Epithelial cell of proximal tubule (primary cell): ENCODE measurements around the gene RPEL1. TPM values are rescaled to one million over a fixed set of nuclear protein-coding genes. Genes with fewer than 3 reads are reported as not detected.

Experiments
- DNase-seq: peaks from one replicate; pipeline ENCODE4 v3.0.0-alpha.2; 2011; ENCODE audit warnings: low read depth
- H3K4me3 ChIP-seq: 2 replicates; pipeline ENCODE4 v1.5.1; 2011; ENCODE audit warnings: low read depth, mild to moderate bottlenecking, low read length
- total RNA-seq: library from RNA; depleted of rRNA; stranded (reverse); fragments of >200 nt; gene quantifications from 2 replicates; pipeline ENCODE4 v1.2.3, GENCODE V29; 2015
- TF ChIP-seq, protein P1 (sequence below): conservative IDR thresholded peaks from 2 replicates; pipeline ENCODE4 v1.5.1; 2012; ENCODE audit warnings: low read depth, mild to moderate bottlenecking, low read length

Gene RPEL1
- total RNA-seq, 1 donor from 2014 or later: 0.06 TPM

DNA sequence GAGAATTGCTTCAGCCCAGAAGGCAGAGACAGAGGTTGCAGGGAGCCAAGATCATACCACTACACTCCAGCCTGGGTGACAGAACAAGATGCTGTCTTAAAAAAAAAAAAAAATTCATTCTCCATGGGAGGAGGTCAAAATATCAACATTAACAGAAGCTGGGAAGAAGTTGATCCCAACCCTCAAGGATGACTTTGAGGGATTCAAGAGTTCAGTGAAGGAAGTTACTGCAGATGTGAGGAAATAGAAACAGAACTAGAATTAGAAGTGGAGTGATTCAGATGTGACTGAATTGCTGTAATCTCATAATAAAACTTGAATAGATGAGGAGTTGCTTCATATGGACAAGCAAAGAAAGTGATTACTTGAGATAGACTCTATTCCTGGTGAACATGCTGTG is 19.7 kb upstream of the RPEL1 start:
- H3K4me3 ChIP-seq: no peak overlapping the region
- no peak for DNase-seq
- TF ChIP-seq, protein P1, sequence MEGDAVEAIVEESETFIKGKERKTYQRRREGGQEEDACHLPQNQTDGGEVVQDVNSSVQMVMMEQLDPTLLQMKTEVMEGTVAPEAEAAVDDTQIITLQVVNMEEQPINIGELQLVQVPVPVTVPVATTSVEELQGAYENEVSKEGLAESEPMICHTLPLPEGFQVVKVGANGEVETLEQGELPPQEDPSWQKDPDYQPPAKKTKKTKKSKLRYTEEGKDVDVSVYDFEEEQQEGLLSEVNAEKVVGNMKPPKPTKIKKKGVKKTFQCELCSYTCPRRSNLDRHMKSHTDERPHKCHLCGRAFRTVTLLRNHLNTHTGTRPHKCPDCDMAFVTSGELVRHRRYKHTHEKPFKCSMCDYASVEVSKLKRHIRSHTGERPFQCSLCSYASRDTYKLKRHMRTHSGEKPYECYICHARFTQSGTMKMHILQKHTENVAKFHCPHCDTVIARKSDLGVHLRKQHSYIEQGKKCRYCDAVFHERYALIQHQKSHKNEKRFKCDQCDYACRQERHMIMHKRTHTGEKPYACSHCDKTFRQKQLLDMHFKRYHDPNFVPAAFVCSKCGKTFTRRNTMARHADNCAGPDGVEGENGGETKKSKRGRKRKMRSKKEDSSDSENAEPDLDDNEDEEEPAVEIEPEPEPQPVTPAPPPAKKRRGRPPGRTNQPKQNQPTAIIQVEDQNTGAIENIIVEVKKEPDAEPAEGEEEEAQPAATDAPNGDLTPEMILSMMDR: no peak

DNA sequence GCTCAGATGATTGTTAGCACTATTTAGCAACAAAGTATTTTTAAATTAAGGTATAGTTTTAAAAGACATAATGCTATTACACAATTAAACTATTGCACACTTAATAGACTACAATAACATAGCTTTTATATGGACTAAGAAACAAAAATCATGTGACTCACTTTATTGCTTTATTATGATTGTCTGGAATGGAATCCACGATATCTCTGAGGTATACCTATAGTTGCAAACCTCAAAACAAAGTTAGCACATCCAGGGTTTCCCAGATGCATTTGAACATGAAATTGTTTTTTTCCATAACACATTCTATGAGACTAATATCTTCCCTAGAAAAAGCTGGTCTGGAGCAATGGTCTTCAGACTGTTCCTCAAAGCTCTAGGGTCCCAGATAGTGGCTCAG is 18.3 kb upstream of the RPEL1 start:
- TF ChIP-seq, protein P1: no peak

DNA sequence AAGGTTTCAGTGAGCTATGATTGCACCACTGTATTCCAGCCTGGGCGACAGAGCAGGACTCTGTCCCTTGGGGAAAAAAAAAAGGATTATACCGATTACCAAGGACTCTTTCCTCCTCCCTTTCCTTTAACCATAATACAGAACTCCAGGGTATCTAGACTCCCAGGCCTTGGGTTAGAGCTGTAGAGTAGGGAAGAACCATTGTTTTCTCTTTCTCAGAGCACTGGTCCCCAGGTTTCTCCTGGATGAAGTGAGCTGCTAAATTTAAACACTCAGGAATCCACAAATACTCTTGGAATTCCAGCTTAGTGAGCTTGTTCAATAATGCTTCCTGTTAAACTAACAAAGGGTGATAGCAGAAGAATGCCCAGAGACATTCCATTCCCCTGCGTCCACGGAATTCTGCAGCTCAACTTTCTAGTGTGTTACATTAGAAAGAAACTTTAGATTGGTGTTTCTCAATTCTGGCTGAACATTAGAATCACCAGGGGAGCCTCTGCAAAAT is 14.6 kb upstream of the RPEL1 start:
- TF ChIP-seq, protein P1: no peak
- H3K4me3 ChIP-seq: no peak overlapping the region
- DNase-seq: peak; percentile 94

More for the DNA sequence above, 18.3 kb upstream of the RPEL1 start:
- H3K4me3 ChIP-seq: no peak overlapping the region
- DNase-seq: no peak

DNA sequence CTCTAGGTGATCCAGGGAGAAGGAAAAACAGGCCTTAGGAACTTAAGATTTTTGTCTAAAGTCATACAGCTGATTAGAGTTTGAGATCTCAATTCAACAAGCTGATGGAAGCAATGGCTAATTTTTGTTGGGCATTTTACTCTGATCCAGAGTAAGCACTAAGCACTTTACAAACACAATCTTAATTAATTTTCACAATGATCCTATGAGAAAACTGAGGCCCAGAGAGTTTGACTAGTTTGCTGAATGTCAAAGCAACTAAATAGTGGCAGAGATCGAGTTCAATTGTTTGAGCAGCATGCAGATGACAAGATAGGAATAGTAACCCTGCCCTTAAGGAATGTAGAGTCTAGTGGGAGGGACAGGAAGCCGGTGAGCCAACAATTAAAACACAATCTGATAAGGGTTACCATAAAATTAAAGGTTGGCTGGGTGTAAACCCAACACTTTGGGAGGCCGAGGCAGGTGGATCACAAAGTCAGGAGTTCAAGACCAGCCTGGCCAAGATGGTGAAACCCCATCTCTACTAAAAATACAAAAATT is 13.5 kb upstream of the RPEL1 start:
- no peak for DNase-seq
- TF ChIP-seq, protein P1: no peak
- H3K4me3 ChIP-seq: no peak overlapping the region

DNA sequence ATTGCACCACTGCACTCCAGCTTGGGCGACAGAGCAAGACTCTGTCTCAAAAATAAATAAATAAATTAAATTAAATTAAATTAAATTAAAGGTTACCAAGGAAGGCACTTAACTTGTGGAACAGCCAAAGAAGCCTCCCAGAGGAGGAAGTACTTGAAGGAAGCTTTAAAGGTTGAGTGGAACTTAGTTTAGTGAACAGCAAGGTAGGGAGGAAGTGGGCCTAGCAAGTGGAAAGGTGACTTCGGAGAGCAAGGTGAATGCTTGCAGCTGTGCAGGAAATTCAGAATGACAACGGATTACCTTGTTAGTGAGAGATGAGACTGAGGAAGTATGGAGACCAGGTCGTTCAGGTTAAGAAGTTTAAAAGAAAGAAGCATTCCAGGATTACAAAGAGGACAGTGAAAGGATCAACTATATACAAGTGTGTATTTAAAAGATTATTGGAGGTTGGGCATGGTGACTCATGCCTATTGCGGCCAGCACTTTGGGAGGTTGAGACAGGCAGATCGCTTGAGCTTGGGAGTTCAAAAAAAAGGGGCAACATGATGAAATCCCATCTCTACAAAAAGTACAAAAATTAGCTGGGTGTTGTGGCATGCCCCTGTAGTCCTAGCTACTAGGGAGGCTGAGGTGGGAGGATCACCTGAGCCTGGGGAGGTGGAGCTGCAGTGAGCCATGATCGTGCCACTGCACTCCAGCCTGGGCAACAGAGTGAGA is 12.8 kb upstream of the RPEL1 start:
- H3K4me3 ChIP-seq: no peak overlapping the region
- no peak for DNase-seq
- TF ChIP-seq, protein P1: no peak

DNA sequence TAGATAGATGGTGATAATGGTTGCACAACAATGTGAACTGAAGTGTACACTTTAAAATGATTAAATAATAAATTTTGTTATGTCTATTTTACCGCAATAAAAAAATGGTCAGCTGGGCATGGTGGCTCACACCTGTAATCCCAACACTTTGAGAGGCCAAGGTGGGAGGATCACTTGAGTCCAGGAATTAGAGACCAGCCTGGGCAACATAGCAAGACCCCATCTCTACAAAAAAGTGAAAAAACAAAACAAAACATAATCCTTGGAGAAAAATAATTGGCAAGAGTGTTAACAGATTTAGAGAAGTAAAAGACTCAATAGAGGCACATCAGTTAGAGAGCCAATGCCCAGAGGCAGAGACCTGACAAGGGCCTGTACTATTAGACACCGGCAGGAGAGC is 9.9 kb upstream of the RPEL1 start:
- H3K4me3 ChIP-seq: no peak overlapping the region
- no peak for DNase-seq
- TF ChIP-seq, protein P1: no peak
